ENCODE results near the gene HPS6.

The HPS6 gene

DNA sequence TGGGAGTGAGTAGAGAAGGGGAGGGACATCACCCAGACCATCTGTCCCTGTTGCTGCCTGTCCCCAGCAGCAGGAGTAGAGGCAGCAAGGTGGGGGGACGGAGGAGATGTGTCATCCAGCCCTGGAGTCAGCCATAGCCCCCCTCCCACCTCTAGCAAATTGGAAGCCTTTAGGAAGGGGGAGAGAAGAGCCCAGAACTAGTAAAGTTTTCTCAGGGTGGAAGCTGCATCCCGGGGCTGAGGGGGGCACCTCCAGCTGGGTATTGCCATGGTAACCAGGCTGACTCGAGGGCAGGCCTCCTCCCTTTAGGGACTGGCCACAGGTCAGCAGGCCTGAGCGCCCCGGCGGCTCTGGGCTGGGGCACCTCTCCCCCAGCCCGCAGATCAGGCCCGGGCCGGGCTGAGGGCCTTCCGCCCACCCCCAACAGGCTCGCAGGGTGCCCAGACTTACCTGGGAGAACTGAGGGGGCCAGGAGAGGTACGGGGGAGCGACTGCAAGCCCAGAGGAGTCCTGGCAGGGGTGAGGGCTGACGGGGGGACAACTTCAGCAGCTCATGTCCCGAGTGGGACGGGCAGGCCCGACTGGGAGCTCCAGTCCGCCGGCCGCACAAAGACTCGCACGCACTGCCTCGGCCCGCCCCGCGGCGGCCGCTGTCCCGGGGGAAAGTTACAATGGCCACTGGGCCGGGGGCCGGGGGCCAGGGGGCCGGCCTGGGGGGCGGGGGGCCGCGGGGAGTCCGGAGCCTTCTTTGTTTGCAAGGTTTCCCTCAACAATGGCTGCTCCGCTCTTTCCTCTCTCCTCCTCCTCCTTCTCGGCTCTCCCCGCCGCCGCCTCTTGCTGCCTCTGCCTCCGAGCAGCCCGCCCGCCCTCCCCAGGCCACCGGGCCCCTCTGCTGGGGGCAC, 49.1 kb downstream of the HPS6 start:
- TF ChIP-seq, protein P1, sequence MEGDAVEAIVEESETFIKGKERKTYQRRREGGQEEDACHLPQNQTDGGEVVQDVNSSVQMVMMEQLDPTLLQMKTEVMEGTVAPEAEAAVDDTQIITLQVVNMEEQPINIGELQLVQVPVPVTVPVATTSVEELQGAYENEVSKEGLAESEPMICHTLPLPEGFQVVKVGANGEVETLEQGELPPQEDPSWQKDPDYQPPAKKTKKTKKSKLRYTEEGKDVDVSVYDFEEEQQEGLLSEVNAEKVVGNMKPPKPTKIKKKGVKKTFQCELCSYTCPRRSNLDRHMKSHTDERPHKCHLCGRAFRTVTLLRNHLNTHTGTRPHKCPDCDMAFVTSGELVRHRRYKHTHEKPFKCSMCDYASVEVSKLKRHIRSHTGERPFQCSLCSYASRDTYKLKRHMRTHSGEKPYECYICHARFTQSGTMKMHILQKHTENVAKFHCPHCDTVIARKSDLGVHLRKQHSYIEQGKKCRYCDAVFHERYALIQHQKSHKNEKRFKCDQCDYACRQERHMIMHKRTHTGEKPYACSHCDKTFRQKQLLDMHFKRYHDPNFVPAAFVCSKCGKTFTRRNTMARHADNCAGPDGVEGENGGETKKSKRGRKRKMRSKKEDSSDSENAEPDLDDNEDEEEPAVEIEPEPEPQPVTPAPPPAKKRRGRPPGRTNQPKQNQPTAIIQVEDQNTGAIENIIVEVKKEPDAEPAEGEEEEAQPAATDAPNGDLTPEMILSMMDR (conservative IDR thresholded peaks at IDR 0.05), result no peak
- H3K27ac ChIP-seq, result peak overlapping the region; percentile 86

DNA sequence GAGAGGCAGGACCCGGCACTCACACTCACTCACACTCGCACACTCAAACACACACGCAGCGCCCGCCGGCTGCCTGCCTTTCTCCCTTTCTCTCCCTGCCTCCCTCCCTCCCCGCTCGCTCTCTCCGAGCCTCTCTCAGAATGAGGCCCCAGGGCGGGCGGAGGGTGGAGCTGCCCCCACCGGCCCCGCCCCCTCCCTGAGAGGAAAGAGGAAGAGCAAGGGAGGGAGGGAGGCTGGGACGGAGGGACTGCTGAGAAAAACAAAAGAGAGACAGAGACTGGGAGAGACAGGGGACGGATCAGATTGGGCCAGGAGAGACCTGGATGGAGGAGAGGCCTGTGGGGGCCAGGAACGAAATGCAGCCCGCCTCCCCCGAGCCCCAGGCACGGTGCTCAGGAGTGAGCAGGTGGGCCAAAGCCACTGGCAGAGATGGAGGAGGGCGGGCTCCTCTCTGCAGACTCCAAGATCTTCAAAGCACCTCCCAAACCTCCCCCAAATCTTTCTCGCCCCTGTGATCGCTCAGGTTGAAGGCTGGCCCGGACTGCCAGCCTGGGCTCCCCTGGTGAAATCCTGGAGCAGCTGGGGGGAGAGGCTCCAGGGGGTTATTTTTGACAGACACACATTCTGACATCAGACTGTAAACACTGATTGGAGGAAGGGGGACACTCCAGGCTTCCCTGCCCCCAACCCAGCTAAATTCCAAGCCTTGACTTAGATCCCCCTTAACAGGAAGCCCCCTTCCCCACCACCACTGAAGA, 49.9 kb downstream of the HPS6 start:
- peak overlapping the region; percentile 86 for H3K27ac ChIP-seq
- TF ChIP-seq, protein P1 (conservative IDR thresholded peaks at IDR 0.05), result no peak

DNA sequence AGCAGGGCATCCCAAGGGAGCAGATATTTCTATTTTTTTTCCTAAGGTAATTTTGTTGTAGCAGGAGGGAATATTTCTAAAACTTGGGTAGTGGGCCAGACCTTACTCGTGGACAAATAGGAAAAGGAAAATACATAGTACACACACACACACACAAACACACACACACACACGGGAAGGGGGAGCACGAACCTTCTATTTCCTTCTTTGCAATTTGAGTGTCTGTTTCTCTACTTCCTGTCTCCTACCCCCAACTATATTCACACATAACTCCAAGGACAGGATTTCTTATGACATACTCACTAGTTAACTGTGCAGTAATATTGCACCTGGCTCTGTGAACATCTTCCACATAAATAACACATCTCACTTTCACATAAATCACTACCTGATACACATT, 50.6 kb downstream of the HPS6 start:
- peak overlapping the region; percentile 86 for H3K27ac ChIP-seq
- TF ChIP-seq, protein P1 (conservative IDR thresholded peaks at IDR 0.05), result no peak

DNA sequence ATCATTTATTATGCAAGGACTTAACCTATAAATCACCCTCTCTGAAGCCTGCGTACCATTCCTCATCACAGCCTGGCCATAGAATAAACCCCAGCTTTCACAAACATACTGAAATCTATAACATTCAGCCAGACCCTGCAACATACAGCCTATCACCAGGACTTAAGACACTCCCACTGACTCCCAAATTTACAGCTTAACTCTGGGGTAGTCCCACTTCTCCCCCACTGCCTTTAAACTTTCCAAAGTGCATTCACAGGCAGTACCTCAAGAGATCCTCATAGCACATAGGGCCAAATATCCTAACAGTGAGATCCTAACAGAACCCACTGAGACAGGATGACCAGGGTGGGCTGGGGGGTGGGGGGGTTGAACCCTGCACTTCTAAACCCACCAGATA, 51.5 kb downstream of the HPS6 start:
- H3K27ac ChIP-seq, result peak overlapping the region; percentile 86
- TF ChIP-seq, protein P1 (conservative IDR thresholded peaks at IDR 0.05), result no peak

All from VCaP (cell line).